Heart left ventricle (tissue), 16 donors: ENCODE results near the gene TSEN54. TPM values are rescaled to one million over a fixed set of nuclear protein-coding genes. Genes with fewer than 3 reads are reported as not detected.
A peak's percentile ranks its signal among the peaks of the same experiment; 100 is the strongest.

Experiments used
- ATAC-seq, 4 donors: fragments of 200-7000 bp; cut with Tn5 transposase; one replicate each; pipeline ENCODE4 v1.9.1; 2020 to 2022; ENCODE audit warnings: moderate library complexity in 4 of 4, mild to moderate bottlenecking in 3 of 4, moderate number of reproducible peaks in 1 of 4
- DNase-seq, 5 donors: peaks; one replicate each; pipeline ENCODE4 v3.0.0-alpha.2; 2020
- H3K27ac ChIP-seq, 12 donors: fragments of 200-600 bp; sonication (generic) in 4 of 12; one replicate each; pipeline versions ENCODE4 v1.5.0 to v1.8.0; 2016 to 2022; ENCODE audit warnings: mild to moderate bottlenecking in 2 of 12
- H3K27me3 ChIP-seq, 9 donors: fragments of 200-600 bp; sonication (generic) in 2 of 9; one replicate each; pipeline versions ENCODE4 v1.5.1 to v1.8.0; 2016 to 2022; ENCODE audit warnings: mild to moderate bottlenecking in 3 of 9
- H3K36me3 ChIP-seq, 9 donors: fragments of 200-600 bp; sonication (generic) in 2 of 9; one replicate each; pipeline versions ENCODE4 v1.5.0 to v1.8.0; 2018 to 2022; ENCODE audit warnings: mild to moderate bottlenecking in 2 of 9
- H3K4me1 ChIP-seq, 12 donors: fragments of 200-600 bp; sonication (generic) in 4 of 12; one replicate each; pipeline versions ENCODE4 v1.5.0 to v1.8.0; 2016 to 2022; ENCODE audit warnings: mild to moderate bottlenecking in 3 of 12
- H3K4me3 ChIP-seq, 12 donors: fragments of 200-600 bp; sonication (generic) in 4 of 12; one replicate each; pipeline versions ENCODE4 v1.5.0 to v1.8.0; 2017 to 2022; ENCODE audit warnings: mild to moderate bottlenecking in 9 of 12, moderate library complexity in 4 of 12
- H3K9me3 ChIP-seq, 12 donors: fragments of 200-600 bp; sonication (generic) in 4 of 12; one replicate each; pipeline versions ENCODE4 v1.5.0 to v1.8.0; 2016 to 2022; ENCODE audit warnings: mild to moderate bottlenecking in 1 of 12
- POLR2A ChIP-seq, 2 donors: fragments of 450-650 bp; IDR thresholded peaks; one replicate each; pipeline ENCODE4 v1.6.1; 2017; ENCODE audit warnings: antibody characterized with exemption in 2 of 2, mild to moderate bottlenecking in 2 of 2, moderate library complexity in 2 of 2
- WGBS, 4 donors: extraction: QIAGEN DNeasy Blood & Tissue Kit in 2 of 4; methylation state at CpG; one replicate each; pipeline versions ENCODE4 v1.1.5 to v1.1.7; 2013 to 2018; 5-methylcytosine and 5-hydroxymethylcytosine counted together
- intact Hi-C, 10 donors: fragments of 100-400 bp; cut with DNase I; formaldehyde crosslinking; loops; one replicate each; pipeline versions ENCODE4 v1.11.1 to v1.14.2; 2022
- polyA plus RNA-seq, 2 donors: library from polyadenylated mRNA; stranded (reverse); fragments of 200-250 nt; gene quantifications; one replicate each; pipeline ENCODE4 v1.2.3, GENCODE V29; 2013
- total RNA-seq, 9 donors: library from RNA; depleted of rRNA in 2 of 9; stranded (reverse); fragments of >200 nt in 2 of 9; fragmentation: NEBNext Ultra II Directional in 3 of 9; extraction: Animal tissue kit (Norgen Biotek cat#: 25700) in 3 of 9; gene quantifications; one replicate each; pipeline versions ENCODE4 v1.1.0 to v1.2.4, GENCODE V29; 2016 to 2023
- TF ChIP-seq, protein P1 (sequence below), 12 donors: fragments of 200-600 bp; sonication (generic) in 4 of 12; IDR thresholded peaks; one replicate each; pipeline versions ENCODE4 v1.5.0 to v1.8.0; 2018 to 2022; ENCODE audit warnings: antibody characterized with exemption in 12 of 12, mild to moderate bottlenecking in 5 of 12
- donor health status: ischemic (EF 13 %, LVEDD 7.1; RV severe dilation, severe dysfunction).
- donor health status: healthy with polysubstance abuse.
- donor health status: DM: no; HTN: yes; CAD: no.
- donor health status: DM: no; HTN: no; CAD: no.
- donor health status: ischemic (EF 25% LVEDD 6.9; RV normal size, moderate dysfunction).
- donor health status: ischemic (EF 25% LVEDD 5.7; RV mildly dilated, moderate dysfunction).
- donor health status: healthy.
- donor health status: DM: yes; HTN: yes; CAD: no.
- donor health status: ischemic (EF 35%, LVEDD 5.7; RV mildly dilated, moderate dysfunction).
- donor health status: nonischemic (EF 11% LVEDD 7.7; RV severe dilation, severe dysfunction).
- donor health status: DM: yes; HTN: yes; CAD: no.
- donor health status: PGD.
- donor health status: ischemic (EF 29% LVEDD 5.4; RV normal size, mild dysfunction).
- donor health status: nonischemic (EF 23%, LVEDD 6.1; RV moderate dilation, normal function).

TSEN54 gene
- total and polyA plus RNA-seq, 11 donors = 4.0 to 12.4 (median 9.4) TPM

DNA sequence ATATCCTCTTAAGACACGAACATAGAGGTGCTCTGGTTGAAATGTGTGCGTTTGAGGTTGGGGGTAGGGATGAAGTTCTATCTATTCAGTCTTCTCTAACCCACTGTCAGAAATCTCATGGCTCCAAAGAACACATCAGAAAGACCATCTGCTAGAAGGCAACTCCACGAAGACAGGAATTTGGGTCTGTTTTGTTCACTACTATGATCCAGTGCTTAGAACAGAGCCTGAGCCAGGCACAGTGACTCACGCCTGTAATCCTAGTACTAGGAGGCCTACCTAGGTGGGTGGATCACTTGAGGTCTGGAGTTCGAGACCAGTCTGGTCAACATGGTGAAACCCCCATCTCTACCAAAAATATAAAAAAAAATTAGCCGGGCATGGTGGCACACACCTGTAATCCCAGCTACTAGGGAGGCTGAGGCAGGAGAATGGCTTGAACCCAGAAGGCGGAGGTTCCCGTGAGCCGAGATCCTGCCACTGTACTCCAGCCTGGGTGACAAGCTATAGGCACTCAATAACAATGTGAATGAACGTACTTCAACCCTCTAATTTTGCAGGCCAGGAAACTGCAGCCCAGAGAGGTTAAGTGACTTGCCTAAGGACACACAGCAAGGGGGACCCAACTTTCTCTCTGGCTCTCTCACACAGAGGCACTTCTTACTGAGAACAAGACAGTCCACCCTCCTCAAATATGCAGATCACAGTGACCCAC is 3.2 kb upstream of the TSEN54 start:
- TF ChIP-seq, protein P1, sequence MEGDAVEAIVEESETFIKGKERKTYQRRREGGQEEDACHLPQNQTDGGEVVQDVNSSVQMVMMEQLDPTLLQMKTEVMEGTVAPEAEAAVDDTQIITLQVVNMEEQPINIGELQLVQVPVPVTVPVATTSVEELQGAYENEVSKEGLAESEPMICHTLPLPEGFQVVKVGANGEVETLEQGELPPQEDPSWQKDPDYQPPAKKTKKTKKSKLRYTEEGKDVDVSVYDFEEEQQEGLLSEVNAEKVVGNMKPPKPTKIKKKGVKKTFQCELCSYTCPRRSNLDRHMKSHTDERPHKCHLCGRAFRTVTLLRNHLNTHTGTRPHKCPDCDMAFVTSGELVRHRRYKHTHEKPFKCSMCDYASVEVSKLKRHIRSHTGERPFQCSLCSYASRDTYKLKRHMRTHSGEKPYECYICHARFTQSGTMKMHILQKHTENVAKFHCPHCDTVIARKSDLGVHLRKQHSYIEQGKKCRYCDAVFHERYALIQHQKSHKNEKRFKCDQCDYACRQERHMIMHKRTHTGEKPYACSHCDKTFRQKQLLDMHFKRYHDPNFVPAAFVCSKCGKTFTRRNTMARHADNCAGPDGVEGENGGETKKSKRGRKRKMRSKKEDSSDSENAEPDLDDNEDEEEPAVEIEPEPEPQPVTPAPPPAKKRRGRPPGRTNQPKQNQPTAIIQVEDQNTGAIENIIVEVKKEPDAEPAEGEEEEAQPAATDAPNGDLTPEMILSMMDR (IDR thresholded peaks at IDR 0.05) = no peak
- no peak for TF ChIP-seq POLR2A (IDR thresholded peaks at IDR 0.05)
- Histone ChIP-seq H3K27ac (peak overlapping the region; percentile 89 to 98 (median 94)), H3K36me3 (peaks cover 0 to 42% (median 6%) of the 10 kb centered on the region in 9 donors), H3K4me1 (peaks cover 3 to 84% (median 59%) of the 10 kb centered on the region in 12 donors), H3K4me3 (peak overlapping the region; percentile 77 to 99 (median 93)), H3K27me3 (no peaks in the 10 kb centered on the region), H3K9me3 (no peaks in the 10 kb centered on the region)
- ATAC-seq (no peak), DNase-seq (peak in 1 of 5 donors; percentile 13)
- 44 to 56% (median 48%) methylated on average over 10 of the region's 10 CpGs for WGBS, 4 donors
- intact Hi-C loops = loop anchor here in 3 of 10 donors (5.0 to 10.0 kb wide), 5 partner anchors 56 to 228 kb away; partner anchors contain the start of genes TMEM94 (in 2 of the 3) and SLC25A19 (in 1 of the 3)

DNA sequence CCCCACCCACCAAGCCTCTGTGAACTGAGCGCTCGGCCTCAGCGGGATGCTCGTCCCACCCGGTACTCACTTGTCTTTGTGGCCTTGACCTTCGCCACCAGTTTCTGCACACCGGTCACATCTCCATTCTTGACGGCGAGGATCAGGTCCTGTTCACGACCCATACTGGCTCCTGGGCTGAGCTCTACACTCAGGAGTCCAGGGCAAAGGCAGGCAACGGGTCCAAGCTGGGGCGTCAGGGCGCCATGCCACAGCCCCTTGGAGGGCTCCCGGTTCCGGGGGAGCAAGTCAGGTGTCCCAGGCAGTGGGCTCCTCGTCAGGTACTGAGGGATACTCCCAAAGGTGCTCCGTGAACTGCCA is 2.7 kb upstream of the TSEN54 start:
- Histone ChIP-seq H3K27ac (peak overlapping the region; percentile 89 to 98 (median 94)), H3K4me1 (peaks cover 3 to 79% (median 54%) of the 10 kb centered on the region in 12 donors), H3K9me3 (no peaks in the 10 kb centered on the region), H3K27me3 (no peaks in the 10 kb centered on the region), H3K4me3 (peak overlapping the region; percentile 77 to 99 (median 93)), H3K36me3 (peaks cover 0 to 42% (median 6%) of the 10 kb centered on the region in 9 donors)
- no peak for ATAC-seq
- no peak for TF ChIP-seq POLR2A (IDR thresholded peaks at IDR 0.05)
- TF ChIP-seq, protein P1 (IDR thresholded peaks at IDR 0.05) = no peak
- 53 to 64% (median 59%) methylated on average over 9 to 17 of the region's 17 CpGs for WGBS, 4 donors
- no peak for DNase-seq
- intact Hi-C loops = loop anchor here in 3 of 10 donors (5.0 to 10.0 kb wide), 5 partner anchors 56 to 229 kb away; partner anchors contain the start of genes TMEM94 (in 2 of the 3) and SLC25A19 (in 1 of the 3)

DNA sequence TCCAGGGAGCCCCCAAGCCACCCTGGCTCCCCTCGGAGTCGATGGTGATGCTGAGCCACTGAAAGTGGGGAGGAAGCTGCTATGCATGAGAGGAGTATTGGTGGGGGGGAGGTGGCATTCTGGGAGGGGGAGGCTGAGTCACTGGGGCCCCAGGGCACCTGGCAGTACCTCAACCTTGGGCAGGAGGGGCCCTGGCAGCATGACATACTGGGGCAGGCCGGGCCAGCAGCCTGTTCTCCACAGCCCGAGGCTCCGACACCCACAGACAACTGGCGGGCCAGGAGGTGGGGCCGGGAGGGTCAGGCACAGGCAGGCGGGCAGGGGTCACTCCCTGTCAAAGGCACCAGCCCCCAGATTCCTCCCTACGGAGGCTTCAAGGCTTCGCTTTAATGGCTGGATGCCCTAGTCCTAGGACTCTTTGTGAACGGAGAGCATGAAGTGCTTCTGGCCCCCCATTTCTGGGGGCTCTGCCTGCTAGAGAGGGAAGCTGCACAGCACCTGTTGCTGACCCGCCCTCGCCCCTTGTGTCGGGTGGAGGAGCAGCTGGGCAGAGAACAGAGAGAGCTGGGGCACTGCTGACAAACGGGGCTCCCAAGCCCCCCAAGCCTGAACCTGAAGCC is 1.9 kb upstream of the TSEN54 start:
- Histone ChIP-seq H3K4me1 (peaks cover 3 to 71% (median 46%) of the 10 kb centered on the region in 12 donors), H3K9me3 (no peaks in the 10 kb centered on the region), H3K36me3 (peaks cover 0 to 42% (median 11%) of the 10 kb centered on the region in 9 donors), H3K27ac (peak overlapping the region; percentile 86 to 98 (median 94)), H3K4me3 (peak overlapping the region; percentile 77 to 99 (median 93)), H3K27me3 (no peaks in the 10 kb centered on the region)
- peak in 3 of 5 donors; percentile 50 to 66 (median 64) for DNase-seq
- ATAC-seq = no peak
- TF ChIP-seq POLR2A (IDR thresholded peaks at IDR 0.05) = no peak
- TF ChIP-seq, protein P1 (IDR thresholded peaks at IDR 0.05) = no peak
- WGBS, 4 donors = 0 to 11% (median 4%) methylated on average over 4 to 15 of the region's 15 CpGs
- intact Hi-C loops = loop anchor here in 4 of 10 donors (2.0 to 10.0 kb wide), 8 partner anchors 38 to 230 kb away; partner anchors contain the start of genes TMEM94 (in 2 of the 4) and SLC25A19 (in 1 of the 4)
